Measurements from ENCODE around the gene PSMG4. TPM values are rescaled to one million over a fixed set of nuclear protein-coding genes. Genes with fewer than 3 reads are reported as not detected.

PSMG4 gene
- total RNA-seq, 5 donors from 2014 or later (not counting 1 experiment from before 2014, with no cell fraction given): 18.8 to 42.6 (median 33.6) TPM

DNA sequence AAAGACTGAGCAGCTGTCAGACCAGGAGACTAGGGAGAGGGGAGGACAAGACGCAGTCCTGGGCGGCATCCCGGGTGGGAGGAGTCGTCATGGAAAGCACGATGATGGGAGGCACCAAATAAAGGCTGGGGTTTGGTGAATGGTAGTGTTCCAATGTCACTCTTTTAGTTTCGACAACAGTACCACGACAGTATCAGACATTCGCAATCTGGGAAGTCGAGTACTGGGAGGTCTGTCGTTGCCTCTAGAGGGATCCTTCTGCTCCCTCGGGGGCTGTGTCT, 32.1 kb downstream of the PSMG4 start:
- Histone ChIP-seq H3K27ac (ENCODE audit: low read length) (no peak overlapping the region), H3K4me3 (ENCODE audit: control insufficient read depth in 1 of 2, extremely low read depth in 1 of 2, low read length in 1 of 2) (no peak overlapping the region), H3K9me3 (no peaks in the 10 kb centered on the region), H3K36me3 (ENCODE audit: control insufficient read depth in 2 of 2, extremely low read depth in 1 of 2, insufficient read depth in 1 of 2, low read length in 1 of 2) (peaks cover 0 to 3% of the 10 kb centered on the region in 2 donors), H3K27me3 (replicated peaks in 1 of 2; ENCODE audit: control insufficient read depth in 2 of 2, extremely low read depth in 1 of 2, insufficient read depth in 2 of 2, low read length in 1 of 2) (peaks cover 0 to 17% of the 10 kb centered on the region in 2 experiments), H3K4me1 (ENCODE audit: control insufficient read depth in 1 of 2, extremely low read depth in 1 of 2, insufficient read depth in 2 of 2, low read length in 2 of 2) (no peaks in the 10 kb centered on the region)
- Mint-ChIP-seq H3K27ac (no peak overlapping the region), H3K4me3 (no peak overlapping the region), H3K27me3 (no peaks in the 10 kb centered on the region), H3K9me3 (no peaks in the 10 kb centered on the region), H3K4me1 (no peaks in the 10 kb centered on the region), H3K36me3 (no peaks in the 10 kb centered on the region)
- DNase-seq: no peak
- ChIA-PET POLR2A (no interaction called here), CTCF (interaction anchor here in 1 of 2 donors (1.0 kb wide), 1 partner anchor 9 kb away, joined by 3 read pairs; no protein-coding TSS in a partner anchor)
- WGBS (ENCODE audit: insufficient coverage): 87% methylated on average over 9 of the region's 11 CpGs
- ATAC-seq (replicated peaks in 1 of 4): no peak

DNA sequence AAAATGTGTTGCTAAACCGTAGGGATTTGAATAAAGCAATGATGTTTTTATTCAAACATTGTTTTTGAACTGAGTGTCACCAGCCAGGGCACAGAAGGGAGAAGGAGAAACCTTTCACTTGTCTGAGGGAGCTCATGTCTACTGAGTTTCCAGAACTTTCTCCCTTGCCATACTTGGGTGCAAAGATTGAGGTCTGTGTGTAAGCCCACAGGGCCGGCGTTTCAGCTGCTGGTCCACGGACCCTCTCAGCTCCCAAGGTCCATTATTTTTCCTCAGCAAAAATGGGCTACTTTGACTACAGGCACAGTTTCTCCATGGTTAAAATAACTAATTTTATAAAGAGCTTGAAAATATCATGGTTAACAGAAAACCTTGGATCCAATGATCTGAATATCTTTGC, 32.6 kb downstream of the PSMG4 start:
- Histone ChIP-seq H3K27ac (ENCODE audit: low read length) (no peak overlapping the region), H3K4me3 (ENCODE audit: control insufficient read depth in 1 of 2, extremely low read depth in 1 of 2, low read length in 1 of 2) (no peak overlapping the region), H3K36me3 (ENCODE audit: control insufficient read depth in 2 of 2, extremely low read depth in 1 of 2, insufficient read depth in 1 of 2, low read length in 1 of 2) (peaks cover 0 to 3% of the 10 kb centered on the region in 2 donors), H3K4me1 (ENCODE audit: control insufficient read depth in 1 of 2, extremely low read depth in 1 of 2, insufficient read depth in 2 of 2, low read length in 2 of 2) (no peaks in the 10 kb centered on the region), H3K27me3 (replicated peaks in 1 of 2; ENCODE audit: control insufficient read depth in 2 of 2, extremely low read depth in 1 of 2, insufficient read depth in 2 of 2, low read length in 1 of 2) (peaks cover 0 to 17% of the 10 kb centered on the region in 2 experiments), H3K9me3 (no peaks in the 10 kb centered on the region)
- Mint-ChIP-seq H3K9me3 (no peaks in the 10 kb centered on the region), H3K27ac (no peak overlapping the region), H3K27me3 (no peaks in the 10 kb centered on the region), H3K4me3 (no peak overlapping the region), H3K4me1 (no peaks in the 10 kb centered on the region), H3K36me3 (no peaks in the 10 kb centered on the region)
- ChIA-PET CTCF (interaction anchor here in 1 of 2 donors (1.0 kb wide), 1 partner anchor 9 kb away, joined by 3 read pairs; no protein-coding TSS in a partner anchor), POLR2A (no interaction called here)
- ATAC-seq (replicated peaks in 1 of 4) (no peak), DNase-seq (no peak)
- 100% methylated on average over 2 of the region's 4 CpGs for WGBS (ENCODE audit: insufficient coverage)

- ChIA-PET CTCF (no interaction called here), POLR2A (no interaction called here)
- peaks cover 0 to 23% of the 10 kb centered on the region in 2 experiments for H3K27me3 ChIP-seq (replicated peaks in 1 of 2; ENCODE audit: control insufficient read depth in 2 of 2, extremely low read depth in 1 of 2, insufficient read depth in 2 of 2, low read length in 1 of 2)
- no peaks in the 10 kb centered on the region for H3K4me1 ChIP-seq (ENCODE audit: control insufficient read depth in 1 of 2, extremely low read depth in 1 of 2, insufficient read depth in 2 of 2, low read length in 2 of 2)
- H3K27me3 Mint-ChIP-seq: peaks cover 0 to 1% of the 10 kb centered on the region in 2 donors
- no peaks in the 10 kb centered on the region for H3K4me1 Mint-ChIP-seq
- no peak for ATAC-seq (replicated peaks in 1 of 4)
- no peak overlapping the region for H3K27ac ChIP-seq (ENCODE audit: low read length)
- H3K27ac Mint-ChIP-seq: no peak overlapping the region
- 91% methylated on average over 6 of the region's 7 CpGs for WGBS (ENCODE audit: insufficient coverage)
- no peak for DNase-seq
- H3K9me3 Mint-ChIP-seq: no peaks in the 10 kb centered on the region
- H3K36me3 Mint-ChIP-seq: peaks cover 3% of the 10 kb centered on the region
- H3K4me3 ChIP-seq (ENCODE audit: control insufficient read depth in 1 of 2, extremely low read depth in 1 of 2, low read length in 1 of 2): no peak overlapping the region
- peaks cover 0 to 3% of the 10 kb centered on the region in 2 donors for H3K36me3 ChIP-seq (ENCODE audit: control insufficient read depth in 2 of 2, extremely low read depth in 1 of 2, insufficient read depth in 1 of 2, low read length in 1 of 2)
- no peak overlapping the region for H3K4me3 Mint-ChIP-seq
- no peaks in the 10 kb centered on the region for H3K9me3 ChIP-seq
Measured at GRCh38 chr6:3291987-3292386, 33.2 kb downstream of the PSMG4 start.

DNA sequence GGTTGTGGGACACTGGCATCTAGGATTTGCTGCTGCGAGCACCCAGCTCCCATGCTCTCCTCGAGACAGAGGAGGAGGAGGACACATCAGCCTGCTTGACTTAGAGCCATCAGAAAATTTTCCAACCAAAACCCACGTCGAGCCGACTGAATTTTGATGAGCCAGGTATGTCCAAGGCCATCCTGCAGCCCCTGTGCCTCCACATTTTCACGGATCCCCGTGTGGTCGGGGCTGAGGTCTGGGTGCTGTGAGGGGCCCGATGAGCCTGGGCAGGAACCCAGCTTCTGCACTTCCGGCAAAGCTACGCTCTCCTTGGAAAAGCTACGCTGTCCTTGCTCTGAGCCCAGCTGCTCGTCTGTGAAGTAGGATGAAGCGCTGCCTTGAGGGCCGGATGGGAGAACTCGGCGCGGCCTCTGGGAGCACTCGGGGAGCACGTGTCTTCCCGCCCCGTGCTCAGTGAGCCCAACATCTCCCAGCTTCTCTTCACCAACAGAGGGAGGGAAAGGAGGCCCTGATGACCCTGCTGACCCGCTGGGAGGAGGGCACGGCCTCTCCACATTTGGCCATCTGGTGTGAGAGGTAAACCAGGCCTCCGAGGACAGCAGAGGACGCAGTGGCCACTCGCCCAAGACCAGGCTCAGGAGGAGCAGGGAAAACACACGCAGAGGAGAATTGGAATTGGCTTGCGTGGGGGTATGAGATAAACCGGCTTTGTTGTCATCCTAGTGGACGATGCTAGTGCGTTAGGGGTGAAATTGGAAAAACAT, 33.9 kb downstream of the PSMG4 start:
- H3K4me1 ChIP-seq (ENCODE audit: control insufficient read depth in 1 of 2, extremely low read depth in 1 of 2, insufficient read depth in 2 of 2, low read length in 2 of 2): no peaks in the 10 kb centered on the region
- peaks cover 4% of the 10 kb centered on the region for H3K36me3 Mint-ChIP-seq
- no peaks in the 10 kb centered on the region for H3K4me1 Mint-ChIP-seq
- no peak overlapping the region for H3K4me3 ChIP-seq (ENCODE audit: control insufficient read depth in 1 of 2, extremely low read depth in 1 of 2, low read length in 1 of 2)
- no peaks in the 10 kb centered on the region for H3K9me3 ChIP-seq
- POLR2A ChIA-PET: no interaction called here
- no peak overlapping the region for H3K4me3 Mint-ChIP-seq
- ATAC-seq (replicated peaks in 1 of 4) (no peak), DNase-seq (no peak)
- peaks cover 0 to 27% of the 10 kb centered on the region in 2 experiments for H3K27me3 ChIP-seq (replicated peaks in 1 of 2; ENCODE audit: control insufficient read depth in 2 of 2, extremely low read depth in 1 of 2, insufficient read depth in 2 of 2, low read length in 1 of 2)
- H3K9me3 Mint-ChIP-seq: no peaks in the 10 kb centered on the region
- H3K27ac Mint-ChIP-seq: no peak overlapping the region
- CTCF ChIA-PET: no interaction called here
- peaks cover 0 to 3% of the 10 kb centered on the region in 2 donors for H3K27me3 Mint-ChIP-seq
- H3K27ac ChIP-seq (ENCODE audit: low read length): no peak overlapping the region
- WGBS (ENCODE audit: insufficient coverage): 88% methylated on average over 19 of the region's 32 CpGs
- H3K36me3 ChIP-seq (ENCODE audit: control insufficient read depth in 2 of 2, extremely low read depth in 1 of 2, insufficient read depth in 1 of 2, low read length in 1 of 2): peaks cover 0 to 3% of the 10 kb centered on the region in 2 donors

DNA sequence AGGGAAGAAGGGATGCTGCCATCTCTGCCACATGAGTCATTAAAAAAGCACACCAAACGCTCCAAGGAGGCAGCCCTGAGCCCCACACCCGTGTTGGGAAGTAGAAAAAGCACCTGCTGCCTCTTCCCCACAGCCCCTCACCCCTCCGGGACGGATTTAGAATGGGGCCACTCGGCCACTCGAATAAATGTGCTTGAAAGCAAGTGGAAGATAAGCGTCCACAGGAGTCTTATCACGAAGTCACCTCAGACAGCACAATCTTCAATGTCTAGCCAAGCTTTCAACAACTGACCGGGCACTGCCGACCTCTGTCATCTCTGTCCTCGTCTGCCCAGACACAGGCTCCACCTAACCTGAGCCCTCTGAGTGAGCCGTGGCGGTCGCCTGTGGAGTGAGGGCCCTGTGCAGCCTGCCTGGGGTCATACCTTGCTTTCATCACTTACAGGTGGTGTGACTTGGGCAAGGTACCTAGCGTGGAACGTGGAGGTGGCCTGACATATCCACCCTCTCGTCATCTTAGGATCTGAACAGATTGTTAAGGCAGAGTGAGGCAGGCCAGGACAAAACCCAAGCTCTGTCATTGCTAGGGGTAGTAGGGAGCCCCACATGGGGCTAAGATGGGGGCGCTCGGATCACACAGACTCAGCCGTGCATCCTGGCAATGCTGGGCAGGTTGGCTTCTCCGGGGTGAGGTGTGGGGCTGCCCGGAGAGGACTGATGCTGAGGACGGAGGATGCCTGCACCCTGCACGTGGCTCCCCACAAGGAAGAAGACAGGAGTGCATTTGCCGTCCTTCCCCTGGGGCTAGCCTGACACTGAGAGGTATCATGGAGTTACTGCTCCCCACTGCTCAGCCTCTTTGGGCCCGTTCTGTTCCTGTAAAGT, 34.8 kb downstream of the PSMG4 start:
- H3K4me3 Mint-ChIP-seq: no peak overlapping the region
- DNase-seq: no peak
- CTCF ChIA-PET: no interaction called here
- peaks cover 4% of the 10 kb centered on the region for H3K36me3 Mint-ChIP-seq
- Histone ChIP-seq H3K4me1 (ENCODE audit: control insufficient read depth in 1 of 2, extremely low read depth in 1 of 2, insufficient read depth in 2 of 2, low read length in 2 of 2) (no peaks in the 10 kb centered on the region), H3K27ac (ENCODE audit: low read length) (no peak overlapping the region), H3K27me3 (replicated peaks in 1 of 2; ENCODE audit: control insufficient read depth in 2 of 2, extremely low read depth in 1 of 2, insufficient read depth in 2 of 2, low read length in 1 of 2) (peaks cover 0 to 31% of the 10 kb centered on the region in 2 experiments), H3K9me3 (no peaks in the 10 kb centered on the region), H3K4me3 (ENCODE audit: control insufficient read depth in 1 of 2, extremely low read depth in 1 of 2, low read length in 1 of 2) (no peak overlapping the region), H3K36me3 (ENCODE audit: control insufficient read depth in 2 of 2, extremely low read depth in 1 of 2, insufficient read depth in 1 of 2, low read length in 1 of 2) (peaks cover 0 to 3% of the 10 kb centered on the region in 2 donors)
- no peak overlapping the region for H3K27ac Mint-ChIP-seq
- 84% methylated on average over 21 of the region's 26 CpGs for WGBS (ENCODE audit: insufficient coverage)
- POLR2A ChIA-PET: no interaction called here
- H3K4me1 Mint-ChIP-seq: no peaks in the 10 kb centered on the region
- ATAC-seq (replicated peaks in 1 of 4): no peak
- peaks cover 0 to 3% of the 10 kb centered on the region in 2 donors for H3K27me3 Mint-ChIP-seq
- no peaks in the 10 kb centered on the region for H3K9me3 Mint-ChIP-seq

GRCh38 chr6:3294396-3294795, 35.6 kb downstream of the PSMG4 start:
- no peaks in the 10 kb centered on the region for H3K9me3 Mint-ChIP-seq
- ChIA-PET POLR2A (no interaction called here), CTCF (no interaction called here)
- WGBS (ENCODE audit: insufficient coverage): 89% methylated on average over 4 of the region's 8 CpGs
- Histone ChIP-seq H3K4me1 (ENCODE audit: control insufficient read depth in 1 of 2, extremely low read depth in 1 of 2, insufficient read depth in 2 of 2, low read length in 2 of 2) (no peaks in the 10 kb centered on the region), H3K27me3 (replicated peaks in 1 of 2; ENCODE audit: control insufficient read depth in 2 of 2, extremely low read depth in 1 of 2, insufficient read depth in 2 of 2, low read length in 1 of 2) (peaks cover 0 to 31% of the 10 kb centered on the region in 2 experiments), H3K9me3 (no peaks in the 10 kb centered on the region), H3K27ac (ENCODE audit: low read length) (no peak overlapping the region), H3K36me3 (ENCODE audit: control insufficient read depth in 2 of 2, extremely low read depth in 1 of 2, insufficient read depth in 1 of 2, low read length in 1 of 2) (peaks cover 0 to 3% of the 10 kb centered on the region in 2 donors), H3K4me3 (ENCODE audit: control insufficient read depth in 1 of 2, extremely low read depth in 1 of 2, low read length in 1 of 2) (no peak overlapping the region)
- H3K36me3 Mint-ChIP-seq: peaks cover 4% of the 10 kb centered on the region
- H3K4me3 Mint-ChIP-seq: no peak overlapping the region
- H3K27me3 Mint-ChIP-seq: peaks cover 0 to 3% of the 10 kb centered on the region in 2 donors
- DNase-seq: no peak
- ATAC-seq (replicated peaks in 1 of 4): no peak
- no peak overlapping the region for H3K27ac Mint-ChIP-seq
- no peaks in the 10 kb centered on the region for H3K4me1 Mint-ChIP-seq
